B cell (primary cell): ENCODE results near the gene ZFHX2. TPM values are rescaled to one million over a fixed set of nuclear protein-coding genes. Genes with fewer than 3 reads are reported as not detected.

Experiments
- ATAC-seq: fragments of 200-7000 bp; cut with Tn5 transposase; one replicate; pipeline ENCODE4 v1.10.0; 2021; ENCODE audit warnings: low read depth, mild to moderate bottlenecking, moderate number of reproducible peaks, moderate library complexity
- CTCF ChIA-PET: fragments of 350-600 bp; sonication (Branson Sonifier 250); formaldehyde crosslinking; loops from one replicate; lab custom pipeline; 2021; ENCODE audit warnings: antibody characterized with exemption, inconsistent platforms; lab: Charles Lee
- POLR2A ChIA-PET: fragments of 350-600 bp; sonication (Branson Sonifier 250); formaldehyde crosslinking; loops from one replicate; lab custom pipeline; 2021; ENCODE audit warnings: antibody characterized with exemption; lab: Charles Lee
- DNase-seq: peaks from one replicate; pipeline ENCODE4 v3.0.0; 2013
- H2AFZ ChIP-seq: 2 replicates; pipeline ENCODE4 v1.6.1; 2012; ENCODE audit warnings: mild to moderate bottlenecking, low read depth, low read length; ENCODE audit not compliant: insufficient read depth, poor library complexity, severe bottlenecking
- H3K27ac ChIP-seq, 2 donors: 1 replicate in 1 of 2; 2 replicates in 1 of 2; pipeline ENCODE4 v1.5.1; 2012 to 2013; ENCODE audit warnings: low read length in 2 of 2, mild to moderate bottlenecking in 2 of 2, moderate library complexity in 1 of 2
- H3K27me3 ChIP-seq, 4 experiments: fragments of 200-600 bp in 1 of 4; sonication (generic) in 1 of 4; replicated peaks in 1 of 4; 1 replicate in 2 of 4; 2 replicates in 2 of 4; pipeline versions ENCODE4 v1.6.1 to v1.7.0; 2013 to 2016; ENCODE audit warnings: low read length in 3 of 4, mild to moderate bottlenecking in 2 of 4, mixed read lengths in 1 of 4, moderate library complexity in 1 of 4; ENCODE audit not compliant: insufficient read depth in 4 of 4, control insufficient read depth in 3 of 4; ENCODE audit errors: control extremely low read depth in 1 of 4
- H3K36me3 ChIP-seq, 2 experiments: replicated peaks in 1 of 2; 1 replicate in 1 of 2; 2 replicates in 1 of 2; pipeline versions ENCODE4 v1.6.1 to v1.7.1; 2013; ENCODE audit warnings: low read length in 1 of 2; ENCODE audit not compliant: insufficient read depth in 2 of 2, control insufficient read depth in 1 of 2; ENCODE audit errors: control extremely low read depth in 1 of 2, extremely low read depth in 1 of 2
- H3K4me1 ChIP-seq, 2 donors: fragments of 200-600 bp in 1 of 2; sonication (generic) in 1 of 2; 1 replicate in 1 of 2; 2 replicates in 1 of 2; pipeline versions ENCODE4 v1.5.1 to v1.6.1; 2013 to 2017; ENCODE audit warnings: low read length in 2 of 2; ENCODE audit not compliant: control insufficient read depth in 2 of 2, insufficient read depth in 2 of 2
- H3K4me2 ChIP-seq: replicated peaks from 2 replicates; pipeline ENCODE3; 2012; ENCODE audit warnings: mild to moderate bottlenecking, low read depth, low read length; ENCODE audit not compliant: poor library complexity, severe bottlenecking
- H3K4me3 ChIP-seq, 5 experiments: fragments of 200-600 bp in 1 of 5; sonication (generic) in 1 of 5; 1 replicate in 3 of 5; 2 replicates in 2 of 5; pipeline versions ENCODE4 v1.5.1 to v1.7.0; 2011 to 2016; ENCODE audit warnings: low read length in 4 of 5, mild to moderate bottlenecking in 4 of 5, low read depth in 2 of 5, control low read depth in 1 of 5, moderate library complexity in 1 of 5; ENCODE audit not compliant: insufficient read depth in 1 of 5; ENCODE audit errors: control extremely low read depth in 1 of 5, extremely low read depth in 1 of 5
- H3K79me2 ChIP-seq: fragments of 200-600 bp; sonication (generic); one replicate; pipeline ENCODE4 v1.6.0; 2016; ENCODE audit warnings: low read length; ENCODE audit not compliant: control insufficient read depth, insufficient read depth
- H3K9ac ChIP-seq: fragments of 200-600 bp; sonication (generic); 2 replicates; pipeline ENCODE4 v1.6.1; 2017; ENCODE audit warnings: mild to moderate bottlenecking, low read length, moderate library complexity
- H3K9me3 ChIP-seq, 3 donors: one replicate each; pipeline versions ENCODE4 v1.6.1 to v1.7.1; 2013; ENCODE audit warnings: low read length in 2 of 3; ENCODE audit not compliant: control insufficient read depth in 2 of 3, insufficient read depth in 1 of 3; ENCODE audit errors: control extremely low read depth in 1 of 3
- H4K20me1 ChIP-seq: 2 replicates; pipeline ENCODE4 v1.6.0; 2012; ENCODE audit warnings: mild to moderate bottlenecking, low read length; ENCODE audit not compliant: insufficient read depth, control insufficient read depth, poor library complexity, severe bottlenecking
- H3K27ac Mint-ChIP-seq: one replicate; pipeline ENCODE4 v1.8.0; 2021; ENCODE audit warnings: mixed read lengths
- H3K27me3 Mint-ChIP-seq: one replicate; pipeline ENCODE4 v1.8.0; 2021; ENCODE audit warnings: mixed read lengths
- H3K4me1 Mint-ChIP-seq: one replicate; pipeline ENCODE4 v1.8.0; 2021; ENCODE audit warnings: mixed read lengths
- H3K4me3 Mint-ChIP-seq: one replicate; pipeline ENCODE4 v1.8.0; 2021; ENCODE audit warnings: mixed read lengths
- H3K9me3 Mint-ChIP-seq: one replicate; pipeline ENCODE4 v1.8.0; 2022; ENCODE audit warnings: mixed read lengths; ENCODE audit not compliant: insufficient read depth
- EZH2 ChIP-seq: IDR thresholded peaks from 2 replicates; pipeline ENCODE4 v1.6.1; 2012; ENCODE audit warnings: borderline replicate concordance, low read depth, mild to moderate bottlenecking, moderate library complexity, low read length; ENCODE audit not compliant: insufficient read depth, poor library complexity, severe bottlenecking
- WGBS: methylation state at CpG from one replicate; pipeline ENCODE4 v1.1.5; 2013; ENCODE audit warnings: missing lambda C conversion rate; ENCODE audit not compliant: insufficient coverage; 5-methylcytosine and 5-hydroxymethylcytosine counted together
- intact Hi-C: fragments of 100-400 bp; cut with micrococcal nuclease; formaldehyde crosslinking; loops from one replicate; pipeline ENCODE4 v1.10.0; 2022
- polyA plus RNA-seq: library from polyadenylated mRNA; depleted of rRNA; stranded (reverse); fragments of >200 nt; gene quantifications from 2 replicates; pipeline ENCODE4 v1.2.3, GENCODE V29; 2012
- total RNA-seq, 2 donors: library from RNA; stranded (reverse); fragments of 120-200 nt in 1 of 2; gene quantifications; 1 replicate in 1 of 2; 2 replicates in 1 of 2; pipeline versions ENCODE4 v1.2.3 to v1.2.4, GENCODE V29; 2013 to 2022
- TF ChIP-seq, protein P1 (sequence below): fragments of 200-600 bp; IDR thresholded peaks from one replicate; pipeline ENCODE4 v1.8.0; 2022; ENCODE audit warnings: antibody characterized with exemption, mild to moderate bottlenecking

Gene ZFHX2
- total and polyA plus RNA-seq, 2 donors (not counting 1 experiment from before 2014, with no cell fraction given): 0.21 to 2.5 TPM

DNA sequence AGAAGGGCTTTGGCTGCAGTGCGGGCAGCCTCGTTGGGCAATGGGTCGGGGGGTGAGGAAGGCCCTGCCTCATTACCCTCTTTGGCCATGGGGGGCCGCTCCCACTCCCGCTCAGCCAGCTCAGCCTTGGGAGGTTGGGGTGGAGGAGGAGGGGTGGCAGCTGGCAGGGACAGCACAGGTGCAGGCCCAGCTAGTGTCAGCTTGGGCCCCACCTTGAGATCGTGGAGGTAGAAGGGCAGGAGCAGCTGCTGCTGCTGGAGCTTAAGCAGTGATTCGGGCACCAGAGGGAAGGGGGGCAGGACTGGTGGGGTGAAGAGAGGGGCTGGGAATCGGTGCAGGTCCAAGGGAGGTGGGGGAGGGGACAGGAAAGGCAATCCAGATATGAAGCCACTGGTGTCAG lies 26.0 kb downstream of the ZFHX2 start:
- H4K20me1 ChIP-seq: no peaks in the 10 kb centered on the region
- H3K27me3 ChIP-seq: no peaks in the 10 kb centered on the region
- H3K4me1 ChIP-seq: no peaks in the 10 kb centered on the region
- no peaks in the 10 kb centered on the region for H3K79me2 ChIP-seq
- Mint-ChIP-seq H3K27me3 (no peaks in the 10 kb centered on the region), H3K4me1 (no peaks in the 10 kb centered on the region), H3K9me3 (no peaks in the 10 kb centered on the region), H3K4me3 (no peak overlapping the region), H3K27ac (no peak overlapping the region)
- ChIA-PET CTCF (interaction anchor here (1.4 to 1.5 kb wide), 2 partner anchors 16 to 37 kb away, joined by 3 to 5 read pairs; no protein-coding TSS in a partner anchor), POLR2A (no interaction called here)
- no peak for DNase-seq
- no peaks in the 10 kb centered on the region for H3K36me3 ChIP-seq
- H3K9ac ChIP-seq: no peak overlapping the region
- no peak overlapping the region for H3K4me2 ChIP-seq
- intact Hi-C loops: no loop called here
- no peak for TF ChIP-seq EZH2
- TF ChIP-seq, protein P1, sequence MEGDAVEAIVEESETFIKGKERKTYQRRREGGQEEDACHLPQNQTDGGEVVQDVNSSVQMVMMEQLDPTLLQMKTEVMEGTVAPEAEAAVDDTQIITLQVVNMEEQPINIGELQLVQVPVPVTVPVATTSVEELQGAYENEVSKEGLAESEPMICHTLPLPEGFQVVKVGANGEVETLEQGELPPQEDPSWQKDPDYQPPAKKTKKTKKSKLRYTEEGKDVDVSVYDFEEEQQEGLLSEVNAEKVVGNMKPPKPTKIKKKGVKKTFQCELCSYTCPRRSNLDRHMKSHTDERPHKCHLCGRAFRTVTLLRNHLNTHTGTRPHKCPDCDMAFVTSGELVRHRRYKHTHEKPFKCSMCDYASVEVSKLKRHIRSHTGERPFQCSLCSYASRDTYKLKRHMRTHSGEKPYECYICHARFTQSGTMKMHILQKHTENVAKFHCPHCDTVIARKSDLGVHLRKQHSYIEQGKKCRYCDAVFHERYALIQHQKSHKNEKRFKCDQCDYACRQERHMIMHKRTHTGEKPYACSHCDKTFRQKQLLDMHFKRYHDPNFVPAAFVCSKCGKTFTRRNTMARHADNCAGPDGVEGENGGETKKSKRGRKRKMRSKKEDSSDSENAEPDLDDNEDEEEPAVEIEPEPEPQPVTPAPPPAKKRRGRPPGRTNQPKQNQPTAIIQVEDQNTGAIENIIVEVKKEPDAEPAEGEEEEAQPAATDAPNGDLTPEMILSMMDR: no peak
- H3K4me3 ChIP-seq: no peak overlapping the region
- no peak for ATAC-seq
- H3K27ac ChIP-seq: no peak overlapping the region
- no peaks in the 10 kb centered on the region for H3K9me3 ChIP-seq
- no peak overlapping the region for H2AFZ ChIP-seq
- WGBS: 88% methylated on average over 8 of the region's 8 CpGs

DNA sequence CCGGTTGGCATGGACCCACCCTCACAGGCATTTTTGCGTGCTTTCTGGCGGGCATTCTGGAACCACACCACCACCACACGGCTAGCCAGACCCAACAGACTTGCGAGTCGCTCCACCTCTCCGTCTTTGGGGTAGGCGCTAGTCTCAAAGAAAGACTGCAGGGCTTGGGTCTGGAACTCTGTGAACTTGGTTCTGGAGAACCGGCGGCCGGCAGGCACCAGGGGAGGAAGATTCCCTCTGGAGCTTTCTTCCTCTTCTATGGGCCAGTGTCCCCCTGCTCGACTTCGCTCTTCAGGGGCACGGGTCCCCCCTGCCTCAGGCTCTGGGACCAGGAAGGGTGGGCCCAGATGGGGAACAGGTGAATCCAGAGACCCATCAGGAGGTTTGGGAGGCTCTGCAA lies 26.6 kb downstream of the ZFHX2 start:
- Histone ChIP-seq H4K20me1 (no peaks in the 10 kb centered on the region), H3K4me3 (no peak overlapping the region), H3K9ac (no peak overlapping the region), H3K79me2 (no peaks in the 10 kb centered on the region), H3K4me2 (no peak overlapping the region), H3K27me3 (no peaks in the 10 kb centered on the region), H2AFZ (no peak overlapping the region), H3K9me3 (no peaks in the 10 kb centered on the region), H3K27ac (no peak overlapping the region), H3K36me3 (no peaks in the 10 kb centered on the region), H3K4me1 (no peaks in the 10 kb centered on the region)
- no peak overlapping the region for H3K27ac Mint-ChIP-seq
- POLR2A ChIA-PET: no interaction called here
- TF ChIP-seq, protein P1: no peak
- TF ChIP-seq EZH2: no peak
- CTCF ChIA-PET: interaction anchor here (1.4 to 1.5 kb wide), 2 partner anchors 17 to 38 kb away, joined by 3 to 5 read pairs; no protein-coding TSS in a partner anchor
- intact Hi-C loops: no loop called here
- no peaks in the 10 kb centered on the region for H3K27me3 Mint-ChIP-seq
- no peaks in the 10 kb centered on the region for H3K9me3 Mint-ChIP-seq
- no peak overlapping the region for H3K4me3 Mint-ChIP-seq
- H3K4me1 Mint-ChIP-seq: no peaks in the 10 kb centered on the region
- WGBS: 95% methylated on average over 9 of the region's 14 CpGs
- ATAC-seq (no peak), DNase-seq (no peak)
